ENCODE measurements around the gene ROPN1.
A peak's percentile ranks its signal among the peaks of the same experiment; 100 is the strongest.
"Not testable (repeated sequence)": the region's sequence is repeated elsewhere in the genome, so short reads cannot be mapped to it uniquely, and the experiment has no call there.

The ROPN1 gene

GRCh38 chr3:123997543-123997942 is 5.6 kb upstream of the ROPN1 start:
- no peak for DNase-seq (ENCODE audit: low read depth)

- no peak for DNase-seq (ENCODE audit: low read depth)
These were observed 1.9 kb upstream of the ROPN1 start for GRCh38 chr3:123993818-123994217.

- DNase-seq (ENCODE audit: low read depth) = no peak
These were observed 5.5 kb downstream of the ROPN1 start for GRCh38 chr3:123986427-123986826.

- DNase-seq (ENCODE audit: low read depth) = no peak
These were observed 7.0 kb downstream of the ROPN1 start for GRCh38 chr3:123984957-123985356.

- DNase-seq (ENCODE audit: low read depth) = no peak
These were observed 7.6 kb downstream of the ROPN1 start for GRCh38 chr3:123984350-123984749.

GRCh38 chr3:123981317-123981716 is 10.6 kb downstream of the ROPN1 start:
- not testable (repeated sequence) for DNase-seq (ENCODE audit: low read depth)

- DNase-seq (ENCODE audit: low read depth) = no peak
These were observed 11.4 kb downstream of the ROPN1 start for GRCh38 chr3:123980539-123980938.

- peak; percentile 7 for DNase-seq (ENCODE audit: low read depth)
These were observed 12.1 kb downstream of the ROPN1 start for GRCh38 chr3:123979525-123980501.

GRCh38 chr3:123976904-123977303 is 15.0 kb downstream of the ROPN1 start:
- DNase-seq (ENCODE audit: low read depth) = not testable (repeated sequence)

GRCh38 chr3:123976181-123976898 is 15.6 kb downstream of the ROPN1 start:
- not testable (repeated sequence) for DNase-seq (ENCODE audit: low read depth)

GRCh38 chr3:123975030-123975429 is 16.9 kb downstream of the ROPN1 start:
- not testable (repeated sequence) for DNase-seq (ENCODE audit: low read depth)

GRCh38 chr3:123971406-123971805 is 20.5 kb downstream of the ROPN1 start:
- no peak for DNase-seq (ENCODE audit: low read depth)

GRCh38 chr3:123967260-123967659 is 24.7 kb downstream of the ROPN1 start:
- not testable (repeated sequence) for DNase-seq (ENCODE audit: low read depth)

- DNase-seq (ENCODE audit: low read depth) = not testable (repeated sequence)
These were observed 25.1 kb downstream of the ROPN1 start for GRCh38 chr3:123966799-123967198.

GRCh38 chr3:123964793-123965192 is 27.1 kb downstream of the ROPN1 start:
- not testable (repeated sequence) for DNase-seq (ENCODE audit: low read depth)

GRCh38 chr3:123961508-123961856 is 30.4 kb downstream of the ROPN1 start:
- no peak for DNase-seq (ENCODE audit: low read depth)

GRCh38 chr3:123960781-123961507 is 31.0 kb downstream of the ROPN1 start, which contains the start of gene CCDC14:
Gene CCDC14, minus strand, starts transcription at chr3:123961229. Its CDS starts 56 bp downstream, at chr3:123961173.
- peak; percentile 97 for DNase-seq (ENCODE audit: low read depth)

- DNase-seq (ENCODE audit: low read depth) = no peak
These were observed 38.2 kb downstream of the ROPN1 start for GRCh38 chr3:123953735-123954134.

- DNase-seq (ENCODE audit: low read depth) = no peak
These were observed 38.9 kb downstream of the ROPN1 start for GRCh38 chr3:123952844-123953520.

- DNase-seq (ENCODE audit: low read depth) = no peak
These were observed 40.1 kb downstream of the ROPN1 start for GRCh38 chr3:123951522-123952447.
